Hepatocyte (in vitro differentiated cells): ENCODE results near the gene GRIA1.

Experiments used
- EZH2phosphoT487 ChIP-seq: fragments of 200-600 bp; sonication (generic); IDR thresholded peaks from one replicate; pipeline ENCODE4 v1.6.1; 2018; ENCODE audit warnings: antibody characterized with exemption, mild to moderate bottlenecking, low read depth, moderate library complexity; ENCODE audit not compliant: unreplicated experiment, severe bottlenecking
- TF ChIP-seq, protein P1 (sequence below): fragments of 200-600 bp; sonication (generic); IDR thresholded peaks from 2 replicates; pipeline ENCODE4 v1.5.1; 2016; ENCODE audit warnings: antibody characterized with exemption, mild to moderate bottlenecking; ENCODE audit not compliant: poor library complexity

DNA sequence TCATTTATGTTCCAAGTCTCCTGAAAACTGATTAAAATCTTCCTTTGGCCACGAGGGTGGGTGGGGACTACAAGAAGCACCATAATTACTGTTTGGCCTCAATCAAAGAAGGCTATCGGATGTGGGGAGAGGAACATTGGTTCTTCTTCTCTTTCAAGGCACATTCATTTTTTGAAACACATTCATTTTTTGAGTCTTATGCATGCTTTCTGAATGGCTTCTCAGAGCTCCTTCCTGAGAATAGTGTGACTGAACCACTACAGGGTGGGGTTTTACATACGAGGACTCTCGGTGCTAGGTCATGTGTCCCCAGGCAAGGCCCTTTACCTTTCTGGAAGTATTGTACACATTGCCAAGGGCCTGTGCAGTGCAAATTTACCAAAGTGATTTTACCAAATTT, 7.0 kb upstream of the GRIA1 start:
- TF ChIP-seq, protein P1, sequence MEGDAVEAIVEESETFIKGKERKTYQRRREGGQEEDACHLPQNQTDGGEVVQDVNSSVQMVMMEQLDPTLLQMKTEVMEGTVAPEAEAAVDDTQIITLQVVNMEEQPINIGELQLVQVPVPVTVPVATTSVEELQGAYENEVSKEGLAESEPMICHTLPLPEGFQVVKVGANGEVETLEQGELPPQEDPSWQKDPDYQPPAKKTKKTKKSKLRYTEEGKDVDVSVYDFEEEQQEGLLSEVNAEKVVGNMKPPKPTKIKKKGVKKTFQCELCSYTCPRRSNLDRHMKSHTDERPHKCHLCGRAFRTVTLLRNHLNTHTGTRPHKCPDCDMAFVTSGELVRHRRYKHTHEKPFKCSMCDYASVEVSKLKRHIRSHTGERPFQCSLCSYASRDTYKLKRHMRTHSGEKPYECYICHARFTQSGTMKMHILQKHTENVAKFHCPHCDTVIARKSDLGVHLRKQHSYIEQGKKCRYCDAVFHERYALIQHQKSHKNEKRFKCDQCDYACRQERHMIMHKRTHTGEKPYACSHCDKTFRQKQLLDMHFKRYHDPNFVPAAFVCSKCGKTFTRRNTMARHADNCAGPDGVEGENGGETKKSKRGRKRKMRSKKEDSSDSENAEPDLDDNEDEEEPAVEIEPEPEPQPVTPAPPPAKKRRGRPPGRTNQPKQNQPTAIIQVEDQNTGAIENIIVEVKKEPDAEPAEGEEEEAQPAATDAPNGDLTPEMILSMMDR: no peak
- no peak for TF ChIP-seq EZH2phosphoT487
